D721Med (cell line): ENCODE measurements around the gene GPN2.
A peak's percentile ranks its signal among the peaks of the same experiment; 100 is the strongest.

Source experiments
- DNase-seq: peaks from one replicate; pipeline ENCODE4 v3.0.0; 2011; ENCODE audit warnings: low spot score; ENCODE audit not compliant: insufficient read length
- FAIRE-seq: peaks from 2 replicates; lab custom pipeline; 2011; peaks lifted over from hg19 to GRCh38; lab: Jason Lieb, UNC
- TF ChIP-seq, protein P1 (sequence below): IDR thresholded peaks from 2 replicates; pipeline ENCODE4 v1.5.1; 2012; ENCODE audit warnings: mild to moderate bottlenecking, control low read depth; ENCODE audit not compliant: insufficient read depth; ENCODE audit errors: missing control alignments

GPN2 gene

DNA sequence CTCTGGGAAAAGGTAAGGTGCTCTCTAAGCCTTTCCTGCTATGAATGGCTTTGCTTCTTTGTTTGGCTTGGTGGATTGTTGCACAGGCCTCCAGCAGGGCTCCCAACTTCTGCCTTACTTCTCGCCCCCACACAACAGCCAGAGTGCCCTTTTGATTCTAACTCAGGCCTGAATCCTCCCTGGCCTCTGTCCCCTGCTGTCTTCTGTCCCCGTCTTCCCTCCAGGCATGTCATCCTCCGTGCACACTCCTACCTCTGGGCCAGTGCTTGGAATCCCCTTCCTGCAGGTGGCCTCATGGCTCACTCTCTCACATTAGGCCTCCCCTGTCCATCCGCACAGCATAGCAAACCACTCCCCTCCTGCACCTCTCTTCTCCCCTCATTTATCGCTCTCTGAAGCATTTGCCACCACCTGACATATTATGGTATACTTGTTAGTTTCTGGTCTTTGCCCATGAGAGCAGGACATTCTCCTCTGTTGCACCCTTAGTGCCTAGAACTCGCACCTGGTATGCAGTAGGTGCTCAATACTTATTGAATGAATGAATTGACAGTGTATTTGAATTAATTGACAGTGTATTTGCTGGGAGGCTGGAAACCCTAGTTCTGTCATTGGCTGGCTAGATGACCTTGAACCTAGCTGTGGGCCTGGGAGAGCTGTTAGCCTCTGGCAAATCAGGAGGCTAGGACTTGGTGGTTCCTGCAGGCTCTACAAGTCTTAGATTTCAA is 60.7 kb downstream of the GPN2 start:
- DNase-seq (no peak), FAIRE-seq (no peak)

DNA sequence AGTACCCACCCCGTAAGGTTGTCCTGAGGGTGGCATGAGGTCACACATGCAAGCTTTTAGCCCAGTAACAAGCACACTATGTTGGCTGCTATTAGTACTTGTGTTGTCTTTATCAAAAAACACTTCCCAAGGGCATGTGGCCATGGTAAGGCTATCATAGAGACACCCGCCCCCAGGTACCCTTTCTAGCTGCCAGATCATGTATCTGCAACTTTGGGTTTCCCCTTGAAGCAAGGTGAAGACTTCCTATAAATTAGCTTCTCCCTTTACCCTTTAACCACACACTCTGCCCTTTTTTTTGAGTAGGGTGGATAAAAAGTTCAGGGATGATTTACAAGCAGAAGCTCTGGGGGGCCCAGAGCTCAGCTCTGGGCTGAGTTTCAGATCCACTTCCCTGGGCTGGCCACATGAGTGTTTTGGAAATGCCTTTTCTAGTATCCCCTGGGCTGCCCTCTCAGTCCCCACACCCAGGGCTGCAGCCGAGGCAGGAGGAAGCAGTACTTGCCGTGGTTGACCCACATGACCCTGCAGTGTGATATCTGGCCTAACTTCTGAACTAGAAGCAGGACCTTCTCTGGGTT is 61.6 kb downstream of the GPN2 start:
- DNase-seq (no peak), FAIRE-seq (no peak)
- TF ChIP-seq, protein P1, sequence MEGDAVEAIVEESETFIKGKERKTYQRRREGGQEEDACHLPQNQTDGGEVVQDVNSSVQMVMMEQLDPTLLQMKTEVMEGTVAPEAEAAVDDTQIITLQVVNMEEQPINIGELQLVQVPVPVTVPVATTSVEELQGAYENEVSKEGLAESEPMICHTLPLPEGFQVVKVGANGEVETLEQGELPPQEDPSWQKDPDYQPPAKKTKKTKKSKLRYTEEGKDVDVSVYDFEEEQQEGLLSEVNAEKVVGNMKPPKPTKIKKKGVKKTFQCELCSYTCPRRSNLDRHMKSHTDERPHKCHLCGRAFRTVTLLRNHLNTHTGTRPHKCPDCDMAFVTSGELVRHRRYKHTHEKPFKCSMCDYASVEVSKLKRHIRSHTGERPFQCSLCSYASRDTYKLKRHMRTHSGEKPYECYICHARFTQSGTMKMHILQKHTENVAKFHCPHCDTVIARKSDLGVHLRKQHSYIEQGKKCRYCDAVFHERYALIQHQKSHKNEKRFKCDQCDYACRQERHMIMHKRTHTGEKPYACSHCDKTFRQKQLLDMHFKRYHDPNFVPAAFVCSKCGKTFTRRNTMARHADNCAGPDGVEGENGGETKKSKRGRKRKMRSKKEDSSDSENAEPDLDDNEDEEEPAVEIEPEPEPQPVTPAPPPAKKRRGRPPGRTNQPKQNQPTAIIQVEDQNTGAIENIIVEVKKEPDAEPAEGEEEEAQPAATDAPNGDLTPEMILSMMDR: no peak

More for the DNA sequence above, 60.7 kb downstream of the GPN2 start:
- TF ChIP-seq, protein P1: no peak

DNA sequence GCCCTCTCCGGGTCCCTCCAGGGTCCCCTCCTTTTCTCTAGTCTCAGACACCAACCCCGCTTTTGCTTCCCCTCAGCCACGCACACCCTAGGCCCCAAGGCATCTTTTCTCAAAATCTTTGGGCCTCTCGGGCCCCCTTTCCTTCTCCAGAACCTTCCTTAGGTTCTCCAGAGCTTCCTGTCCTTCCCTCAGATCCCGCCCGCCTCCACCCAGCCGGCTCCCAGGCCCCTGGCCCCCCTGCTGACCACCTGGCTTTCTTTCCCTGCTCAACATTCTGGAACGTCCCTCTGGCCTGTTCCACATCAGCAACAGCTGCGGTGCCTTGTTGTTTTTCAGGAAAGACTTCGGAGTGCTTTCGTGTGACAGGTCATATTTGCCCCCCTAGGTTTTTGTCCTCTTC is 62.4 kb downstream of the GPN2 start:
- TF ChIP-seq, protein P1: no peak
- no peak for FAIRE-seq
- no peak for DNase-seq

DNA sequence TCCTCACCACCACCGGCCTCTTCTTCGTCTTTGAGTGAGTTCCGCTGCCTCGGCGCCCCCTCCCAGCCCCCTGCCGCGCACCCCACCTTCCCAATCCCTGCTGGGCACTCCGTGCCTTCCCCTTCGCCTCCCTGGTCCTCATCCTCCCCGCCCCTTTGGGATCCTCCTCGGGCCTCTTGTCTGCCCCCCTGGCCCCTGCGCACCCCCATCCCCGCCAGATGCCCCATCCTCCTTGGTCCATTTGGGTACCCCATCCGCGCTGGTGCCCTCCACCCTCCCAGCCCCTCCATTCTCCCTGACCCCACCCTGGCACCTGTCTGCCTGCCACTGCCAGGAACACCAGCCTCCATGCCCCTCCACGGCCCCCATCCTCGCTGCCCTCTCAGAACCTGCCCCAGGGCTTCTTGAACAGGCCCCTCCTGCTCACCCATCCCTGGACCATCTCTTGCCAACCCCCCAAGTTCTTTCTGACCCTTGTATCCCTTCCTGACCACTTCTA is 62.9 kb downstream of the GPN2 start:
- DNase-seq (no peak), FAIRE-seq (no peak)
- TF ChIP-seq, protein P1: no peak

DNA sequence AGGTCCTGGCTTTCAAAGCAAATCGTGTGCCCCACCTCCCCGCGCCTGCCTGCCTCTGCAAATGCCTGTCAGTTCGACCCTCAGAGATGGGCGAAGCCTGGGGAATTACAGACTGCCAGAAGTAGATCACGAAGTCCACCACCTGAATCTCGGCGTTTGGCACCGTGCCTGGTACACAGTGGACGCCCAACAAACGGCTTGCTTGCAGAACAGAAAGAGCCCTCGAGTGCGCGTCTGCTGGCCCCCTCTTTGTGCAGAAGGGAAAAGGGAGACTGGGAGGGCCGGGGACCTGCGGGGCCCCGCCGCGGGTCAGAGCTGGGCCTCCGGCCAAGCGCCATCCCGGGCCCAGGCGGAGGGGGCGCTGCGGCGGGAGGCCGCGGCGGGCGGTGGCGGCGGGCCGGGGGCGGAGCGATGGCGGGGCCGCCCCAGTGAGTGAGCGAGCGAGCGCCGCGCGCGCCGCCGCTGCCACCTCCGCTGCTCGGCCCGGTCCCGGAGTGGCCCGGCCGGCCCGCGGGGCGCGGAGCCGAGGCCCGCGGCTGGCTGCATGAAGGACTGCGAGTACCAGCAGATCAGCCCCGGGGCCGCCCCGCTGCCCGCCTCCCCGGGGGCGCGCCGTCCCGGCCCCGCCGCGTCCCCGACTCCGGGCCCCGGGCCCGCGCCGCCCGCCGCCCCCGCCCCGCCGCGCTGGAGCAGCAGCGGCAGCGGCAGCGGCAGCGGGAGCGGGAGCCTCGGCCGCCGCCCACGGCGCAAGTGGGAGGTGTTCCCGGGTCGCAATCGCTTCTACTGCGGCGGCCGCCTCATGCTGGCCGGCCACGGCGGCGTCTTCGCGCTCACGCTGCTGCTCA is 63.6 kb downstream of the GPN2 start, which contains the start of gene ZDHHC18:
TSS of gene ZDHHC18 (plus strand) at position 428 of the 845 bp plus-strand sequence. CDS start at position 545, 117 bp downstream.
- TF ChIP-seq, protein P1: peak; percentile 37
- FAIRE-seq: no peak
- peak; percentile 32 for DNase-seq
